Panc1 (cell line): ENCODE measurements around the gene LAMA5. TPM values are rescaled to one million over a fixed set of nuclear protein-coding genes. Genes with fewer than 3 reads are reported as not detected.

Experiments
- ATAC-seq: fragments of 200-7000 bp; cut with Tn5 transposase; 2 replicates; pipeline ENCODE4 v1.9.1; 2020; ENCODE audit warnings: mild to moderate bottlenecking, moderate library complexity
- BruUV-seq: library from RNA; stranded (reverse); fragments of 400-500 nt; replicated peaks from 2 replicates; lab custom pipeline; 2021; lab: Mats Ljungman, UMichigan
- CTCF ChIA-PET: fragments of 300-600 bp; sonication (Branson Sonifier 250); formaldehyde crosslinking; loops from one replicate; lab custom pipeline; 2022; ENCODE audit warnings: antibody characterized with exemption; lab: Charles Lee
- POLR2A ChIA-PET: fragments of 300-600 bp; sonication (Branson Sonifier 250); formaldehyde crosslinking; loops from one replicate; lab custom pipeline; 2022; ENCODE audit warnings: antibody characterized with exemption; lab: Charles Lee
- DNase-seq: peaks from one replicate; pipeline ENCODE4 v3.0.0-alpha.2; 2010; ENCODE audit warnings: low read depth, low spot score
- H3K27ac ChIP-seq: 2 replicates; pipeline ENCODE4 v1.5.1; 2011; ENCODE audit warnings: mild to moderate bottlenecking, low read length, inconsistent platforms
- H3K27me3 ChIP-seq: fragments of 200-500 bp; sonication (Bioruptor generic); 2 replicates; pipeline ENCODE4 v1.6.0; 2014; ENCODE audit warnings: low read length, inconsistent platforms; ENCODE audit not compliant: control insufficient read depth, insufficient read depth
- H3K36me3 ChIP-seq: fragments of 200-500 bp; sonication (Bioruptor generic); 2 replicates; pipeline ENCODE4 v1.5.1; 2014; ENCODE audit warnings: inconsistent platforms, mild to moderate bottlenecking, low read length, moderate library complexity; ENCODE audit not compliant: control insufficient read depth, insufficient read depth
- H3K4me1 ChIP-seq: 2 replicates; pipeline ENCODE4 v1.5.1; 2011; ENCODE audit warnings: inconsistent platforms, mild to moderate bottlenecking, low read length, moderate library complexity; ENCODE audit not compliant: control insufficient read depth, insufficient read depth
- H3K4me3 ChIP-seq, 2 experiments: 2 replicates each; pipeline ENCODE4 v1.5.1; 2011 to 2012; ENCODE audit warnings: low read depth in 2 of 2, low read length in 2 of 2, mild to moderate bottlenecking in 2 of 2, inconsistent platforms in 1 of 2, moderate library complexity in 1 of 2
- H3K9me3 ChIP-seq: fragments of 200-500 bp; sonication (Bioruptor generic); 2 replicates; pipeline ENCODE4 v1.5.1; 2014; ENCODE audit warnings: low read depth, mild to moderate bottlenecking, inconsistent platforms, low read length, moderate library complexity; ENCODE audit not compliant: control insufficient read depth, insufficient read depth
- POLR2AphosphoS5 ChIP-seq: IDR thresholded peaks from 2 replicates; pipeline ENCODE4 v1.6.1; 2012; ENCODE audit warnings: mild to moderate bottlenecking, low read depth, low read length, moderate library complexity
- SIN3A ChIP-seq: IDR thresholded peaks from 2 replicates; pipeline ENCODE4 v1.6.1; 2012; ENCODE audit warnings: low read depth, mild to moderate bottlenecking, low read length, moderate library complexity, borderline replicate concordance; ENCODE audit not compliant: insufficient read depth
- TCF7L2 ChIP-seq: IDR thresholded peaks from 2 replicates; pipeline ENCODE4 v1.6.1; 2011; ENCODE audit warnings: mild to moderate bottlenecking, low read depth, low read length, inconsistent platforms
- in situ Hi-C: cut with HindIII; loops from 2 replicates; pipeline ENCODE4 v1.10.0; 2016; ENCODE audit warnings: low sequenced_read_pairs, low pct_unique_long_range_greater_than_20kb
- intact Hi-C: fragments of 100-400 bp; cut with micrococcal nuclease; formaldehyde crosslinking; loops from one replicate; pipeline ENCODE4 v1.10.0; 2022; ENCODE audit not compliant: unreplicated experiment
- total RNA-seq: library from RNA; stranded (reverse); gene quantifications from one replicate; pipeline ENCODE4 v1.2.1, GENCODE V29; 2021; ENCODE audit not compliant: unreplicated experiment
- TF ChIP-seq, protein P1 (sequence below): fragments of 450-650 bp; IDR thresholded peaks from 2 replicates; pipeline ENCODE4 v1.5.1; 2017; ENCODE audit warnings: mild to moderate bottlenecking
- TF ChIP-seq, protein P2 (sequence below), 2 experiments: IDR thresholded peaks; 2 replicates each; pipeline ENCODE4 v1.6.1; 2011 to 2012; ENCODE audit warnings: low read depth in 2 of 2, control low read depth in 1 of 2, low read length in 1 of 2, mild to moderate bottlenecking in 1 of 2, moderate library complexity in 1 of 2; ENCODE audit not compliant: insufficient read depth in 1 of 2

The LAMA5 gene
- total RNA-seq, 1 experiment from 2014 or later: 497 TPM

DNA sequence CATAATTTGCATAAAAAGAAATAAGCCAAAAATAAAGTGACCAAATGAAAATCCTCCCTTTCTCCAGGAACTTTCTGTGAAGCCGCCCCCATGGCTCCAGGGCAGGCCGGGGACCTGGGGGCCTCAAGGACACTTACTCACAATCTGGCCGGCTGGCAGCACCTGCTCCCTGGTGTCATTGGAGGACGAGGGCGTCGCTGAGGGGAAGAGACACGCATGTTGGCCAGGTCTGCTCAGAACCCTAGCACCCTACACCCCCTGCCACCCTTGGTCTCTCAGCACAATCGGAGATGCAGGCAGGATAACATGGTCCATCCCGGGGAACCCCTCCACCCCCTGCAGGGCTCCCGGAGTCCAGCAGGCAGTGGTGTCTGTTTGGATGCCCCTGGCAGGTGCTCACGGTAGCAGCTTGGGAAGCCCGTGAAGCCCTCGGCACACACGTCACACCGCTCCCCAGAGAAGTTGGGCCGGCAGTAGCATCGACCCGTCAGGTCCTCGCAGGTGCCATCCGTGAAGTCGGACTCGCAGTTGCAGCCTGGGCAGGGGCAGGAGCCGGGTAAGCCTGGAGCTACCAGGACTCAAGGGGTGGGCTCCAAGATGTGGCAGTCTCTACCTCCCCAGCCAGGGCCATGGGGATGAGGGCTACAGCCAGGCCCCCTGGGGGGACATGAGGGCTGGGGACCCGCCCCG, 21.3 kb downstream of the LAMA5 start:
- Histone ChIP-seq H3K4me3 (no peak overlapping the region), H3K36me3 (peaks cover 23% of the 10 kb centered on the region), H3K9me3 (no peaks in the 10 kb centered on the region; the same call in 1 of the 2 replicates), H3K4me1 (peaks cover 11% of the 10 kb centered on the region), H3K27ac (no peak overlapping the region), H3K27me3 (no peaks in the 10 kb centered on the region)
- intact Hi-C loops (no loop called here), in situ Hi-C loops (no loop called here)
- CTCF ChIA-PET: no interaction called here
- ATAC-seq (no peak), DNase-seq (no peak)
- no TSS peak for BruUV-seq
- POLR2A ChIA-PET: no interaction called here
- TF ChIP-seq, protein P1, sequence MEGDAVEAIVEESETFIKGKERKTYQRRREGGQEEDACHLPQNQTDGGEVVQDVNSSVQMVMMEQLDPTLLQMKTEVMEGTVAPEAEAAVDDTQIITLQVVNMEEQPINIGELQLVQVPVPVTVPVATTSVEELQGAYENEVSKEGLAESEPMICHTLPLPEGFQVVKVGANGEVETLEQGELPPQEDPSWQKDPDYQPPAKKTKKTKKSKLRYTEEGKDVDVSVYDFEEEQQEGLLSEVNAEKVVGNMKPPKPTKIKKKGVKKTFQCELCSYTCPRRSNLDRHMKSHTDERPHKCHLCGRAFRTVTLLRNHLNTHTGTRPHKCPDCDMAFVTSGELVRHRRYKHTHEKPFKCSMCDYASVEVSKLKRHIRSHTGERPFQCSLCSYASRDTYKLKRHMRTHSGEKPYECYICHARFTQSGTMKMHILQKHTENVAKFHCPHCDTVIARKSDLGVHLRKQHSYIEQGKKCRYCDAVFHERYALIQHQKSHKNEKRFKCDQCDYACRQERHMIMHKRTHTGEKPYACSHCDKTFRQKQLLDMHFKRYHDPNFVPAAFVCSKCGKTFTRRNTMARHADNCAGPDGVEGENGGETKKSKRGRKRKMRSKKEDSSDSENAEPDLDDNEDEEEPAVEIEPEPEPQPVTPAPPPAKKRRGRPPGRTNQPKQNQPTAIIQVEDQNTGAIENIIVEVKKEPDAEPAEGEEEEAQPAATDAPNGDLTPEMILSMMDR: no peak
- TF ChIP-seq, protein P2, sequence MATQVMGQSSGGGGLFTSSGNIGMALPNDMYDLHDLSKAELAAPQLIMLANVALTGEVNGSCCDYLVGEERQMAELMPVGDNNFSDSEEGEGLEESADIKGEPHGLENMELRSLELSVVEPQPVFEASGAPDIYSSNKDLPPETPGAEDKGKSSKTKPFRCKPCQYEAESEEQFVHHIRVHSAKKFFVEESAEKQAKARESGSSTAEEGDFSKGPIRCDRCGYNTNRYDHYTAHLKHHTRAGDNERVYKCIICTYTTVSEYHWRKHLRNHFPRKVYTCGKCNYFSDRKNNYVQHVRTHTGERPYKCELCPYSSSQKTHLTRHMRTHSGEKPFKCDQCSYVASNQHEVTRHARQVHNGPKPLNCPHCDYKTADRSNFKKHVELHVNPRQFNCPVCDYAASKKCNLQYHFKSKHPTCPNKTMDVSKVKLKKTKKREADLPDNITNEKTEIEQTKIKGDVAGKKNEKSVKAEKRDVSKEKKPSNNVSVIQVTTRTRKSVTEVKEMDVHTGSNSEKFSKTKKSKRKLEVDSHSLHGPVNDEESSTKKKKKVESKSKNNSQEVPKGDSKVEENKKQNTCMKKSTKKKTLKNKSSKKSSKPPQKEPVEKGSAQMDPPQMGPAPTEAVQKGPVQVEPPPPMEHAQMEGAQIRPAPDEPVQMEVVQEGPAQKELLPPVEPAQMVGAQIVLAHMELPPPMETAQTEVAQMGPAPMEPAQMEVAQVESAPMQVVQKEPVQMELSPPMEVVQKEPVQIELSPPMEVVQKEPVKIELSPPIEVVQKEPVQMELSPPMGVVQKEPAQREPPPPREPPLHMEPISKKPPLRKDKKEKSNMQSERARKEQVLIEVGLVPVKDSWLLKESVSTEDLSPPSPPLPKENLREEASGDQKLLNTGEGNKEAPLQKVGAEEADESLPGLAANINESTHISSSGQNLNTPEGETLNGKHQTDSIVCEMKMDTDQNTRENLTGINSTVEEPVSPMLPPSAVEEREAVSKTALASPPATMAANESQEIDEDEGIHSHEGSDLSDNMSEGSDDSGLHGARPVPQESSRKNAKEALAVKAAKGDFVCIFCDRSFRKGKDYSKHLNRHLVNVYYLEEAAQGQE (IDR thresholded peaks at IDR 0.05; ENCODE audit: insufficient read depth in 1 of 2, low read depth in 2 of 2, low read length in 1 of 2): no peak
- TF ChIP-seq SIN3A: no peak
- no peak for TF ChIP-seq POLR2AphosphoS5
- no peak for TF ChIP-seq TCF7L2

DNA sequence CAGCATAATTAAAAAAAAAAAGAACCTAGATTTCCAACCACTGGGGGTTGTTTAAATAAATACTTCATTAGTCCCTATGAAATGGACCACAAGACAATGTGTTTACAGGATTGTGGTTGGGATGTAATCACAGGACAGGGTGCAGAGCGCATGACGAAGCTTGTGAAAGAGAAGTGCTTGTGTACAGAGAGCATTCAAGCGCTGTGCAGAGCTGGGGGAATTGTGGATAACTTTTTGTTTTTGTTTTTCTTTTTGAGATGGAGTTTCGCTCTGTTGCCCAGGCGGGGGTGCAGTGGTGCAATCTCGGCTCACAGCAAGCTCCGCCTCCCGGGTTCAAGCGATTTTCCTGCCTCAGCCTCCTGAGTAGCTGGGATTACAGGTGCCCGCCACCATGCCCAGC, 22.3 kb downstream of the LAMA5 start:
- DNase-seq (no peak), ATAC-seq (no peak)
- H3K4me3 ChIP-seq: no peak overlapping the region
- intact Hi-C loops (loop anchor here (5.0 kb wide), 1 partner anchor 38 kb away; no protein-coding TSS in a partner anchor), in situ Hi-C loops (no loop called here)
- no peak overlapping the region for H3K27ac ChIP-seq
- peaks cover under 1% of the 10 kb centered on the region; the same call in 1 of the 2 replicates for H3K4me1 ChIP-seq
- TF ChIP-seq SIN3A: no peak
- no peak for TF ChIP-seq TCF7L2
- no peaks in the 10 kb centered on the region for H3K27me3 ChIP-seq
- ChIA-PET POLR2A (no interaction called here), CTCF (no interaction called here)
- no TSS peak for BruUV-seq
- H3K9me3 ChIP-seq: no peaks in the 10 kb centered on the region; the same call in 1 of the 2 replicates
- peaks cover 27% of the 10 kb centered on the region for H3K36me3 ChIP-seq

DNA sequence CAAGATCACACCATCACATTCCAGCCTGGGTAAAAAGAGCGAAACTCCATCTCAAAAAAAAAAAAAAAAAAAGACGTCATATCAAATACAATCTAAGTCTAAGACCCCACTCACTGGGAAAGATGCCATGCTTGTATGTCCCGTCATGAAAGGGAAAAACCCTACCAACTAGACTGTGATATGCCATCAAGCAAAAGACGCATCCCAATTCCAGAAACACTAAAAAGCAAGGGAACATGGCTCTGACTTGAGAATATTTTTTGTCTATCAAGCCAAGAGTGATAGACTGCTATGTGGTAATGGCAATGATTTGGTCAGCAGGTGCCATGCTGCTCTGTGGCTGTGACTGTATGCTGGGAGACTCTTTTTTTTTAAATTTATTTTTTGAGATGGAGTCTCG, 23.0 kb downstream of the LAMA5 start:
- intact Hi-C loops (loop anchor here (5.0 kb wide), 1 partner anchor 38 kb away; no protein-coding TSS in a partner anchor), in situ Hi-C loops (no loop called here)
- H3K4me1 ChIP-seq: no peaks in the 10 kb centered on the region
- H3K9me3 ChIP-seq: no peaks in the 10 kb centered on the region
- peaks cover 31% of the 10 kb centered on the region for H3K36me3 ChIP-seq
- no TSS peak for BruUV-seq
- DNase-seq: no peak
- no peak for ATAC-seq
- ChIA-PET CTCF (no interaction called here), POLR2A (no interaction called here)
- no peak overlapping the region for H3K4me3 ChIP-seq
- no peaks in the 10 kb centered on the region for H3K27me3 ChIP-seq
- no peak overlapping the region for H3K27ac ChIP-seq
- no peak for TF ChIP-seq SIN3A
- TF ChIP-seq, protein P1: no peak
- TF ChIP-seq POLR2AphosphoS5: peak; percentile 60; the same call in 1 of the 2 replicates
